ENCODE measurements around the gene NEK6. TPM values are rescaled to one million over a fixed set of nuclear protein-coding genes. Genes with fewer than 3 reads are reported as not detected.

NEK6 gene
- total RNA-seq, 2 donors from 2014 or later = 77.8 to 83.4 TPM

- DNase-seq = no peak
- no peaks in the 10 kb centered on the region for H3K4me1 ChIP-seq
- TF ChIP-seq, protein P1, sequence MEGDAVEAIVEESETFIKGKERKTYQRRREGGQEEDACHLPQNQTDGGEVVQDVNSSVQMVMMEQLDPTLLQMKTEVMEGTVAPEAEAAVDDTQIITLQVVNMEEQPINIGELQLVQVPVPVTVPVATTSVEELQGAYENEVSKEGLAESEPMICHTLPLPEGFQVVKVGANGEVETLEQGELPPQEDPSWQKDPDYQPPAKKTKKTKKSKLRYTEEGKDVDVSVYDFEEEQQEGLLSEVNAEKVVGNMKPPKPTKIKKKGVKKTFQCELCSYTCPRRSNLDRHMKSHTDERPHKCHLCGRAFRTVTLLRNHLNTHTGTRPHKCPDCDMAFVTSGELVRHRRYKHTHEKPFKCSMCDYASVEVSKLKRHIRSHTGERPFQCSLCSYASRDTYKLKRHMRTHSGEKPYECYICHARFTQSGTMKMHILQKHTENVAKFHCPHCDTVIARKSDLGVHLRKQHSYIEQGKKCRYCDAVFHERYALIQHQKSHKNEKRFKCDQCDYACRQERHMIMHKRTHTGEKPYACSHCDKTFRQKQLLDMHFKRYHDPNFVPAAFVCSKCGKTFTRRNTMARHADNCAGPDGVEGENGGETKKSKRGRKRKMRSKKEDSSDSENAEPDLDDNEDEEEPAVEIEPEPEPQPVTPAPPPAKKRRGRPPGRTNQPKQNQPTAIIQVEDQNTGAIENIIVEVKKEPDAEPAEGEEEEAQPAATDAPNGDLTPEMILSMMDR (IDR thresholded peaks at IDR 0.05) = no peak
- no peak overlapping the region for H3K27ac ChIP-seq
- no peaks in the 10 kb centered on the region for H3K9me3 ChIP-seq
- H3K4me3 ChIP-seq = no peak overlapping the region
- peaks cover 6% of the 10 kb centered on the region for H3K36me3 ChIP-seq
- intact Hi-C loops (cut with DNase I) = no loop called here
- no peak overlapping the region for H3K9ac ChIP-seq (ENCODE audit: low read depth in 2 of 2, low read length in 2 of 2)
- no peaks in the 10 kb centered on the region for H3K27me3 ChIP-seq
Observed at GRCh38 chr9:124344291-124345050, 86.7 kb downstream of the NEK6 start.

- H3K9ac ChIP-seq (ENCODE audit: low read depth in 2 of 2, low read length in 2 of 2) = no peak overlapping the region
- intact Hi-C loops (cut with DNase I) = no loop called here
- no peaks in the 10 kb centered on the region for H3K27me3 ChIP-seq
- no peaks in the 10 kb centered on the region for H3K4me1 ChIP-seq
- H3K4me3 ChIP-seq = no peak overlapping the region
- H3K27ac ChIP-seq = no peak overlapping the region
- no peaks in the 10 kb centered on the region for H3K9me3 ChIP-seq
- H3K36me3 ChIP-seq = peaks cover 6% of the 10 kb centered on the region
- DNase-seq = no peak
- TF ChIP-seq, protein P1 (IDR thresholded peaks at IDR 0.05) = no peak
Observed at GRCh38 chr9:124345063-124345462, 87.3 kb downstream of the NEK6 start.

GRCh38 chr9:124345751-124346281 lies 88.1 kb downstream of the NEK6 start:
- Histone ChIP-seq H3K4me3 (no peak overlapping the region), H3K27ac (no peak overlapping the region), H3K27me3 (no peaks in the 10 kb centered on the region), H3K9ac (ENCODE audit: low read depth in 2 of 2, low read length in 2 of 2) (no peak overlapping the region), H3K36me3 (peaks cover 6% of the 10 kb centered on the region), H3K4me1 (no peaks in the 10 kb centered on the region), H3K9me3 (no peaks in the 10 kb centered on the region)
- no peak for DNase-seq
- TF ChIP-seq, protein P1 (IDR thresholded peaks at IDR 0.05) = no peak
- intact Hi-C loops (cut with DNase I) = no loop called here

GRCh38 chr9:124346347-124347163 lies 88.8 kb downstream of the NEK6 start:
- intact Hi-C loops (cut with DNase I) = no loop called here
- H3K27me3 ChIP-seq = no peaks in the 10 kb centered on the region
- no peaks in the 10 kb centered on the region for H3K9me3 ChIP-seq
- H3K4me1 ChIP-seq = no peaks in the 10 kb centered on the region
- H3K9ac ChIP-seq (ENCODE audit: low read depth in 2 of 2, low read length in 2 of 2) = no peak overlapping the region
- no peak for DNase-seq
- H3K36me3 ChIP-seq = peaks cover 6% of the 10 kb centered on the region
- H3K27ac ChIP-seq = no peak overlapping the region
- H3K4me3 ChIP-seq = no peak overlapping the region
- TF ChIP-seq, protein P1 (IDR thresholded peaks at IDR 0.05) = no peak

- intact Hi-C loops (cut with DNase I) = no loop called here
- no peaks in the 10 kb centered on the region for H3K9me3 ChIP-seq
- DNase-seq = no peak
- H3K36me3 ChIP-seq = peaks cover 6% of the 10 kb centered on the region
- H3K27me3 ChIP-seq = no peaks in the 10 kb centered on the region
- no peak overlapping the region for H3K4me3 ChIP-seq
- no peaks in the 10 kb centered on the region for H3K4me1 ChIP-seq
- H3K27ac ChIP-seq = no peak overlapping the region
- no peak overlapping the region for H3K9ac ChIP-seq (ENCODE audit: low read depth in 2 of 2, low read length in 2 of 2)
- TF ChIP-seq, protein P1 (IDR thresholded peaks at IDR 0.05) = no peak
Observed at GRCh38 chr9:124347206-124347967, 89.6 kb downstream of the NEK6 start.

Measured in colonic mucosa (tissue), 4 donors.